Esophagus (tissue), 2 donors: ENCODE results near the gene NEGR1. TPM values are rescaled to one million over a fixed set of nuclear protein-coding genes. Genes with fewer than 3 reads are reported as not detected.

Source experiments
- H3K27ac ChIP-seq, 2 donors: one replicate each; pipeline ENCODE4 v1.5.1; 2013; ENCODE audit warnings: low read depth in 2 of 2, mild to moderate bottlenecking in 2 of 2, inconsistent platforms in 1 of 2, low read length in 1 of 2, moderate library complexity in 1 of 2
- H3K27me3 ChIP-seq, 2 donors: one replicate each; pipeline ENCODE4 v1.6.1; 2013; ENCODE audit warnings: low read length in 2 of 2, control low read depth in 1 of 2, mild to moderate bottlenecking in 1 of 2; ENCODE audit not compliant: insufficient read depth in 2 of 2, control insufficient read depth in 1 of 2
- H3K36me3 ChIP-seq, 2 donors: one replicate each; pipeline ENCODE4 v1.6.1; 2013; ENCODE audit warnings: low read length in 1 of 2; ENCODE audit not compliant: control insufficient read depth in 2 of 2, insufficient read depth in 2 of 2
- H3K4me1 ChIP-seq, 2 donors: one replicate each; pipeline ENCODE4 v1.6.1; 2013; ENCODE audit warnings: low read length in 1 of 2; ENCODE audit not compliant: control insufficient read depth in 2 of 2, insufficient read depth in 2 of 2
- H3K4me3 ChIP-seq, 2 donors: one replicate each; pipeline ENCODE4 v1.5.1; 2013; ENCODE audit warnings: low read length in 2 of 2, mild to moderate bottlenecking in 2 of 2, low read depth in 1 of 2, moderate library complexity in 1 of 2
- H3K9me3 ChIP-seq, 2 donors: one replicate each; pipeline ENCODE4 v1.6.1; 2013; ENCODE audit warnings: mild to moderate bottlenecking in 2 of 2, low read depth in 1 of 2, low read length in 1 of 2, moderate library complexity in 1 of 2; ENCODE audit not compliant: control insufficient read depth in 2 of 2, insufficient read depth in 1 of 2
- WGBS, 2 donors: extraction: QIAGEN DNeasy Blood & Tissue Kit; methylation state at CpG; one replicate each; pipeline ENCODE4 v1.1.7; 2013; 5-methylcytosine and 5-hydroxymethylcytosine counted together
- polyA plus RNA-seq, 2 donors: library from polyadenylated mRNA; stranded (reverse); fragments of 200-250 nt; gene quantifications; one replicate each; pipeline ENCODE4 v1.2.3, GENCODE V29; 2013
- donor health status: healthy with polysubstance abuse.
- donor health status: Bipolar disorder and iron deficiency.

The NEGR1 gene
- polyA plus RNA-seq, 2 donors: 0.59 to 1.4 TPM

DNA sequence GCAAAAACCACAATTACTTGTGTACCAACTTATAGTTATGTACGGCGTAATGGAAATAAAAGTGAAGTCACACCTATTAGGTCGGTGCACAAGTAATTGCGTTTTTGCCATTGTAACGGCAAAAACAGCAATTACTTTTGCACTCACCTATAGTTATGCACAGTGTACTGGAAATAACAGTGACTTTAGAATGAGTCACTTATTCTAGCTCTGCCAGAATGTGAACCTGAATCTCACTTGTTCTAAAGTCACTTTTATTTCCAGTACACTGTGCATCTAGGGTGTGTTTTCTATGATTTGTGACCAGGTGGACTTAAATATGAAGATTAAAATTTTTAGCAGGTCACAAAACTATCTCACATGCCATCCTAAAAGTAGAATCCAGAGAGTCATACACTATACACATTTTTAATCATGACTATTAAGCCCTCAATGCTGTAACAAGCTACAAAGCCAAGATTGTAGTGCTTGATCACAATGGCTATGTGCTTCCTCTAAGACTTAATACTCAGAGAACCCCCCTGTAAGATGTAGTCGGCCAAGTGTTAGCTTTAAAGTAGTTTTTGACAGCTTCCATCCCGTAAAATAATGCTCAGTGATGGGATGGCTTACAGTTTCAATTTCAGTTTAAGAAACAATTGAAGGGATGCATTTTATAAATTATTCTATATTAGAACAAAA is 218.8 kb downstream of the NEGR1 start:
- no peak overlapping the region for H3K4me3 ChIP-seq
- no peaks in the 10 kb centered on the region for H3K9me3 ChIP-seq
- no peak overlapping the region for H3K27ac ChIP-seq
- H3K36me3 ChIP-seq: no peaks in the 10 kb centered on the region
- no peaks in the 10 kb centered on the region for H3K4me1 ChIP-seq
- H3K27me3 ChIP-seq: no peaks in the 10 kb centered on the region
- 74 to 75% methylated on average over 7 of the region's 7 CpGs for WGBS, 2 donors

DNA sequence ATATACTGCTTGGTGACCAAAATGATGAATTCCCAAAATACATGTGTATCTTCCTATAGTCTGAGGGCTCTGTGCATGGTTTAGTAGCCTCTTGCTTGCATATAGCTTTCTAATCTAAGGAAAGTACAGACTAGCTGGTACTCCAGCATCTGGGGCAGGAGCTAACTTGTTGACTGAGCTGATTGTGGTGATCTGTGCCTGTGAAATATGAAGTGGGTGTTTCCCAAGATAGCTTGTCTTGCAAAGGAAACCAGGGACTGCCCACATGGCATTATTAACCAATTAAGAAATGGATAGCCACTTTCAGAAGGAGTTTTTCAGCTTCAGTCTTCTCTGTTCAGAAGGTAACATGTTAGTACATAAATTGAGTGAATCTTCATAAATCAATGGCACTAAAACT is 219.8 kb downstream of the NEGR1 start:
- H3K36me3 ChIP-seq: no peaks in the 10 kb centered on the region
- no peak overlapping the region for H3K4me3 ChIP-seq

DNA sequence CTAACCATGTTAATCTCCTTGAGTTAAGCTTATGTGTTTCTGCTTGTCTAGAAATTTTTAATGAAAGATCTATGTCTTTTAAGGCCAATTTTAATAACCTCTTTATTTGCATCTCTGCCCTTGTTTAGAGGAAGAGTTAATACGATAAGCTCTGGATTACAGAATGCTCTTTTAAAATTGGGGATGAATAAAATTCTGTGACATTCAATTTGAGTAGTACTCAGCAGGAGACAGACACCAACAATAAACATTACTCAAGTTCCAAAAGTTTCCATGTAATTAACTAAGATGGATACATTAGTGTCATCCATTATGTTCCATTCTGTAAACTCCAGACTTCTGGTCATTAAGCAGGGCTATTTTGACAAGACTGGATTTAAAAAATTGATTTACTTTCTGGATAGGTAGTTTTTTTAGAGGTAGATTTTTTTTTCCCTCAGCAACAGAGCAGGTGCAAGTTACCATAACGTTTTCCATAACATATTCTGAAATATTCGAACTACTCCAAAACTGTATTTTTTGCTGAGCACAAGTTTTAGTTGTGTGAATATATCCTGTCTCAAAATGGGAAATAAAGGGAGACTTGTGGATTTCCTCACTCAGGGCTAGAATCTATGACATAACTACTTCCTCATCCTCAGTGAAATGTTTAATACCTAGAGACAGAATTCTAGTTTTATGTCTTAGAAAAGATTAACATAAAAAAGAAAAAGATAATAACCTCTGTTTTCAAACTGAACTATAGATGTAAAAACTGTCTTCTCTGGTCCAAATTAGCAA is 221.7 kb downstream of the NEGR1 start:
- no peaks in the 10 kb centered on the region for H3K36me3 ChIP-seq
- no peak overlapping the region for H3K27ac ChIP-seq
- H3K9me3 ChIP-seq: no peaks in the 10 kb centered on the region
- H3K27me3 ChIP-seq: no peaks in the 10 kb centered on the region
- no peak overlapping the region for H3K4me3 ChIP-seq
- WGBS, 2 donors: 65 to 67% methylated on average over 3 of the region's 3 CpGs
- H3K4me1 ChIP-seq: no peaks in the 10 kb centered on the region

More for the DNA sequence above, 219.8 kb downstream of the NEGR1 start:
- Histone ChIP-seq H3K4me1 (no peaks in the 10 kb centered on the region), H3K27ac (no peak overlapping the region), H3K27me3 (no peaks in the 10 kb centered on the region), H3K9me3 (no peaks in the 10 kb centered on the region)

DNA sequence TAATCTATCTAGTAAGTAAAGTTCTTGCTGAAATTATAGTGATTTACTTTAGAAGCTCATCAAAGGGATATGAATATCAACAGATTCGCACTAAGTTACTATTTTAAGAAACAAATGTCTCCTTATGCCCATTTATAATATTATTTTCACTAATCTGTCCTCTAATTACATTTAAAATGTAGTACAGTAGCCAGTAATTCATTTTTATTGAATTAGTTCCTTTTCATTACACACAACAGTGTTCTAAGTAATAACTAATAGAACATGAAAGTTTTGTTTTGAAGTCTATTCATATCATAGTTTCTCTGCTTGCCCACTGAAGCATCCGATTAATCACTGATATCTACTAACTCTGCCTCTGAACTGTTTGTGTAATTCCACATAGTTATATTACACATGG is 225.8 kb downstream of the NEGR1 start:
- Histone ChIP-seq H3K9me3 (no peaks in the 10 kb centered on the region), H3K4me1 (no peaks in the 10 kb centered on the region), H3K27ac (no peak overlapping the region), H3K36me3 (no peaks in the 10 kb centered on the region), H3K4me3 (no peak overlapping the region), H3K27me3 (no peaks in the 10 kb centered on the region)
- 77 to 89% methylated on average over 2 of the region's 2 CpGs for WGBS, 2 donors

DNA sequence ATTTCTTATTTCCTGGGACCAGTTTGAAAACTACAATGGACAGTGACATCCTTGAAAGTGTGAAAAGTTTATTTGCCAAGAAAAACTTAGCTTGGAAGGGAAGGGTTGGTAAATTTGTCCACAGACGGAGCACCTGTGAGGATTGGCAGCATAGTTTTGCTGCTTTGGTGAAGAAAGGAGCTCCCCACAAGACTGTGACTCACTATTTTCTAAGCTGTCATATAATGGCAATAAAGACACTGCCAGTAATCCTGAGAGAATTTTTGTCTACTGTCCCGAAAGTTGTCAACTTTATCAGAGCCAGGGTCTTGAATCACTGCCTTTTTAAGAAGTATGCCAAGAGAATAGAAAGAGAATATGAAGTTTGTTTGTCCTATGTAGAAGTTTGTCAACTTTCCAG is 230.8 kb downstream of the NEGR1 start:
- Histone ChIP-seq H3K4me3 (no peak overlapping the region), H3K9me3 (no peaks in the 10 kb centered on the region), H3K27ac (no peak overlapping the region), H3K27me3 (no peaks in the 10 kb centered on the region), H3K36me3 (no peaks in the 10 kb centered on the region), H3K4me1 (no peaks in the 10 kb centered on the region)
- WGBS, 2 donors: 37 to 50% methylated on average over 2 of the region's 2 CpGs

DNA sequence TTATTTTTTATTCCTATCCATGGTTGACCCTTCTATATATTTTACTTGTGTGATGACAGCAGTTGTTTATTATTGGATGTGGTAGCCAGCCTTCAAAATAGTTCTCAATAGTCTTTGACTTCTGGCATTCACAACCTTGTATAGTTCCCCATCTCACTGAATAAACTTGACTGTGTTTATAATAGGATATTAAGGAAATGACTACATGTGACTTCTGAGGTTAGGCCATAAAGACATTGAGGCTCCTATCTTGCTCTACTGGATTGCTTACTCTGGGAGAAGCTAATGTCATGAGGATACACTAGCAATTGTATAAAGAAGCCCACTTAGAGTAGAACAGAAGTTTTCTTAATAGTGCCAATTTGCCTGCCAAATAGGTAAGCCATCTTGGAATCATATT is 231.8 kb downstream of the NEGR1 start:
- Histone ChIP-seq H3K36me3 (no peaks in the 10 kb centered on the region), H3K4me1 (no peaks in the 10 kb centered on the region), H3K27ac (no peak overlapping the region), H3K9me3 (no peaks in the 10 kb centered on the region), H3K27me3 (no peaks in the 10 kb centered on the region), H3K4me3 (no peak overlapping the region)

DNA sequence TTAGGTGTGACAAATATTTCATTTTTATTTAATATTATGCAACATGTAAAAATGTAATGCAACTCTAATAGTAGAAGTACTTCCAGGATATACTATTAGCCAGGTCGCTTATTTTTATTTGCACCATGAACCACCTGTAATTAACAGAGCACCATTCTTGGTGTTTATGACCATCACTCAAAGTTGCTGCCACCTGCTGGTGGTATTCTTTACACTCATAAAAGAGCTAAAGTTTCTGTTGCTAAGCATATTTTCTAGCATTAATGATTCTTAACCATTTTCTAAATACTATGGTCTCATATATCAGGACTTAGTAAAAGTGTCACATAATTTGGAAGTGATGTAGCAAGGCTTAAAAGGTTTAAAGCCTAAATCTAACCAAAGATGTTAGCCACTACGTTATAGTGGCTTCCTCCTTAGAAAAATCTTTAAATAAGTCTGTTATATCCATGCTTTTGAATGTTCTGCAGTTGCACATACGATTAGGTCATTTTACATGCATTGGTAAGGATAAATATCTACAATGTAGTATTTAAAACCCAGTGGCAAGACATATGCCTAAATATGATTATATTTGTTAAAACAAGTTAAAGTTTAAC is 244.5 kb downstream of the NEGR1 start:
- H3K27me3 ChIP-seq: no peaks in the 10 kb centered on the region
- H3K36me3 ChIP-seq: no peaks in the 10 kb centered on the region
- no peak overlapping the region for H3K27ac ChIP-seq
- WGBS, 2 donors: 48 to 49% methylated on average over 3 of the region's 3 CpGs
- H3K9me3 ChIP-seq: no peaks in the 10 kb centered on the region
- H3K4me1 ChIP-seq: no peaks in the 10 kb centered on the region
- no peak overlapping the region for H3K4me3 ChIP-seq

DNA sequence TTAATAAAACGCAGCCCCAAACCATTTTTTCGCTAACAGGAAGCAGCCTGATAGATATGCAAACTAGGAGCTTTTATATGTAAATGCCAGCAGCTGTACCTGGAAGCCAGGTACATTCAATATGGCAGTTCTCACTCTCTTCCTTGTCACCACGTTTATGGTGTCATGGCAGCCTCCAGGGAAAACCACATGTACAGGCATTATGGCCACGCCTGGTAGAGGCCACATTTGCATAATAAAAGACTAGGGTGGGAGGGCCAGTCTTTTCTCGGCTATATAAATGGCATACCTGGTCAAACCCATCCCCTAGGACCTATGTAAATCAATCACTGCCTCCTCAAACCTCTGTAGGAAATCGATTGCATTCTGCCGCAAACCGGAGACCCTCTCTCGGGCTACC is 247.5 kb downstream of the NEGR1 start:
- no peak overlapping the region for H3K4me3 ChIP-seq
- no peaks in the 10 kb centered on the region for H3K4me1 ChIP-seq
- no peaks in the 10 kb centered on the region for H3K9me3 ChIP-seq
- no peaks in the 10 kb centered on the region for H3K36me3 ChIP-seq
- no peaks in the 10 kb centered on the region for H3K27me3 ChIP-seq
- no peak overlapping the region for H3K27ac ChIP-seq
- 82 to 87% methylated on average over 9 of the region's 9 CpGs for WGBS, 2 donors

DNA sequence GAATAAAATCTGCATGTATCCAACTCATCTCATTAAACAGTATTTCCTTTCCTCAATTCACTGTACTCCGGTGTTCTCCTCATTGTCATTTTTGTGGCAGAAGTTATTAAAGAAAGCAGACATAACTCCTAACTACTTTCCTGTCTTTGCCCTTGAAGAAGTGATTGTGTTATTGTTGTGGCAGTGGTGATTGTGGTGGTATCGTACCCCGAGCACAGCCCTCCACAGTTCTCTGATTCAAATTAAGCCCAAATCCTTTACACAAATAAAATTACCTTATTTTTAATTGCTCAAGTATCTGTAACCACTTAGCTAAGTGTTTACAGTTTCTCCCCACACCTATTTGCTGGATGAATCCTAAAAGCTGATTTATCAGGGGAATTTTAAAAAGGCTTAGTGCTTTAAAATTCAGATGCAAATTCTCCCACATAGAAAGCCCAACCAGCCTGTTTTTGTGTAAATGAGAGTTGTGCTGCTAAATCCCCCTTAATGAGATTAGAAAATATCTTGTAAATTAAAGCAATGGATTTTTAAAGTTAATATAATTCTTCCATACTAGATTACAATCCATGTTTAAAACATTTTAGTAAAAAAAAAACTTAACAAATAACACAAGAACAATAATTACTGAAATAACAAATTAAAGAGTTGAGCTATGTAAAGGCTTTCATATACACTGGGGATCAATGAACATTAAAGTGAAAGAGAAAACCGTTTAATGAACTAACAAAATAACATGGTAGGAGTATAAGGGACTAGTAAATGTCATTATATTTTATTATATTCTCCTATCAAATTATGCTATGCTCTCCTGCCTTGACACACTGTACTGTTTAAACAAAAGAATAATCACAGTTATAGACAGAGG is 259.0 kb downstream of the NEGR1 start:
- Histone ChIP-seq H3K27me3 (no peaks in the 10 kb centered on the region), H3K4me1 (no peaks in the 10 kb centered on the region), H3K27ac (no peak overlapping the region), H3K9me3 (no peaks in the 10 kb centered on the region), H3K4me3 (no peak overlapping the region), H3K36me3 (no peaks in the 10 kb centered on the region)
- 62 to 72% methylated on average over 4 of the region's 4 CpGs for WGBS, 2 donors
